Testis (tissue), 2 donors: Measurements from ENCODE around the gene GMPS.

Experiments
- CTCF ChIP-seq, 3 experiments: fragments of 450-650 bp in 2 of 3; fragments of 200-600 bp in 1 of 3; sonication (generic) in 1 of 3; IDR thresholded peaks; one replicate each; pipeline ENCODE4 v1.5.1; 2016 to 2019; ENCODE audit warnings: antibody characterized with exemption in 3 of 3, mild to moderate bottlenecking in 2 of 3, moderate library complexity in 1 of 3
- POLR2A ChIP-seq: fragments of 450-650 bp; IDR thresholded peaks from one replicate; pipeline ENCODE4 v1.6.1; 2017; ENCODE audit warnings: antibody characterized with exemption, mild to moderate bottlenecking, moderate library complexity

DNA sequence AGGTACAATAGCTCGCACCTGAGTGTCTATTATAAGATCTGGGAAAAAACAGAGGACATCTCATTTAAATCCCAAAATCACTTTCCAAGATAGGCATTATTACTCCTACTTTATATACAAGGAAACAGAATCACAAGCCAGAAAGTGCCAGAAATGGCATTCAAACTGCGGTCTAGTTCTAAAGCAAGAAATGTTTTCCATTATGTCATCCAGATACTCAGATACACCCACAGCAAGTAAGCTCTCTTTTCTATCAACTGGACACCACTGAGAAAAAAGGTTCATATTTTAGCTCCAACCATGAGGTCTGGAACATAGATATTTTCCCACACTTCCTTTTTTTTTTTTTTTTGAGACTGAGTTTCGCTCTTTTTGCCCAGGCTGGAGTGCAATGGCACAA is 24.3 kb upstream of the GMPS start:
- TF ChIP-seq CTCF (IDR thresholded peaks at IDR 0.05): no peak
- no peak for TF ChIP-seq POLR2A
